HepG2 (cell line): ENCODE measurements around the gene SGIP1.

Experiments used
- BRCA1 ChIP-seq: sonication (generic); formaldehyde crosslinking; IDR thresholded peaks from 2 replicates; pipeline ENCODE4 v1.4.0; 2020; ENCODE audit warnings: missing genetic modification reagents
- CBX1 ChIP-seq: IDR thresholded peaks from one replicate; pipeline ENCODE4 v1.6.1; 2016; ENCODE audit warnings: antibody characterized with exemption, low read depth
- HNRNPUL1 ChIP-seq: fragments of 200-400 bp; formaldehyde crosslinking; IDR thresholded peaks from 2 replicates; pipeline ENCODE4 v1.6.1; 2017; ENCODE audit warnings: low read depth, mild to moderate bottlenecking, low read length, moderate library complexity
- KDM1A ChIP-seq: IDR thresholded peaks from 2 replicates; pipeline ENCODE4 v1.6.1; 2016; ENCODE audit warnings: missing compliant biosample characterization
- MEIS2 ChIP-seq: sonication (generic); formaldehyde crosslinking; IDR thresholded peaks from 2 replicates; pipeline ENCODE4 v1.9.0; 2021; ENCODE audit warnings: mild to moderate bottlenecking, missing genetic modification reagents
- XBP1 ChIP-seq: sonication (generic); formaldehyde crosslinking; IDR thresholded peaks from 2 replicates; pipeline ENCODE4 v1.5.0; 2020; ENCODE audit warnings: missing genetic modification reagents
- ZBTB21 ChIP-seq: sonication (generic); formaldehyde crosslinking; IDR thresholded peaks from 2 replicates; pipeline ENCODE4 v1.4.0; 2020; ENCODE audit warnings: missing genetic modification reagents
- ZNF121 ChIP-seq: sonication (generic); formaldehyde crosslinking; IDR thresholded peaks from 2 replicates; pipeline ENCODE4 v1.5.0; 2020; ENCODE audit warnings: mild to moderate bottlenecking, missing genetic modification reagents
- ZNF235 ChIP-seq: sonication (generic); formaldehyde crosslinking; IDR thresholded peaks from 2 replicates; pipeline ENCODE4 v1.8.1; 2023; ENCODE audit warnings: mild to moderate bottlenecking, missing genetic modification reagents, borderline replicate concordance
- ZNF251 ChIP-seq: sonication (generic); formaldehyde crosslinking; IDR thresholded peaks from 2 replicates; pipeline ENCODE4 v1.9.0; 2021; ENCODE audit warnings: mild to moderate bottlenecking, missing genetic modification reagents
- ZNF350 ChIP-seq: sonication (generic); formaldehyde crosslinking; IDR thresholded peaks from 2 replicates; pipeline ENCODE4 v1.4.0; 2020; ENCODE audit warnings: mild to moderate bottlenecking, low read depth, missing genetic modification reagents, borderline replicate concordance
- TF ChIP-seq, protein P1 (sequence below): sonication (generic); formaldehyde crosslinking; IDR thresholded peaks from 2 replicates; pipeline ENCODE4 v1.4.0; 2020; ENCODE audit warnings: missing genetic modification reagents, mild to moderate bottlenecking, borderline replicate concordance

GRCh38 chr1:66696771-66697170, 162.8 kb downstream of the SGIP1 start:
- TF ChIP-seq ZNF350 (CRISPR knock-in tag) (no peak), MEIS2 (CRISPR knock-in tag) (no peak), HNRNPUL1 (no peak), KDM1A (CRISPR knock-in tag) (no peak), CBX1 (no peak), ZNF251 (CRISPR knock-in tag) (no peak), ZNF235 (CRISPR knock-in tag) (no peak), BRCA1 (no peak), ZNF121 (CRISPR knock-in tag) (no peak), ZBTB21 (CRISPR knock-in tag) (no peak), XBP1 (CRISPR knock-in tag) (no peak)
- TF ChIP-seq, protein P1, sequence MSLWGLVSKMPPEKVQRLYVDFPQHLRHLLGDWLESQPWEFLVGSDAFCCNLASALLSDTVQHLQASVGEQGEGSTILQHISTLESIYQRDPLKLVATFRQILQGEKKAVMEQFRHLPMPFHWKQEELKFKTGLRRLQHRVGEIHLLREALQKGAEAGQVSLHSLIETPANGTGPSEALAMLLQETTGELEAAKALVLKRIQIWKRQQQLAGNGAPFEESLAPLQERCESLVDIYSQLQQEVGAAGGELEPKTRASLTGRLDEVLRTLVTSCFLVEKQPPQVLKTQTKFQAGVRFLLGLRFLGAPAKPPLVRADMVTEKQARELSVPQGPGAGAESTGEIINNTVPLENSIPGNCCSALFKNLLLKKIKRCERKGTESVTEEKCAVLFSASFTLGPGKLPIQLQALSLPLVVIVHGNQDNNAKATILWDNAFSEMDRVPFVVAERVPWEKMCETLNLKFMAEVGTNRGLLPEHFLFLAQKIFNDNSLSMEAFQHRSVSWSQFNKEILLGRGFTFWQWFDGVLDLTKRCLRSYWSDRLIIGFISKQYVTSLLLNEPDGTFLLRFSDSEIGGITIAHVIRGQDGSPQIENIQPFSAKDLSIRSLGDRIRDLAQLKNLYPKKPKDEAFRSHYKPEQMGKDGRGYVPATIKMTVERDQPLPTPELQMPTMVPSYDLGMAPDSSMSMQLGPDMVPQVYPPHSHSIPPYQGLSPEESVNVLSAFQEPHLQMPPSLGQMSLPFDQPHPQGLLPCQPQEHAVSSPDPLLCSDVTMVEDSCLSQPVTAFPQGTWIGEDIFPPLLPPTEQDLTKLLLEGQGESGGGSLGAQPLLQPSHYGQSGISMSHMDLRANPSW (CRISPR knock-in tag): no peak
